H1 (cell line): ENCODE results near the gene PFKFB3. TPM values are rescaled to one million over a fixed set of nuclear protein-coding genes. Genes with fewer than 3 reads are reported as not detected.

Experiments
- MAFK ChIP-seq: IDR thresholded peaks from 2 replicates; pipeline ENCODE4 v1.6.1; 2012; ENCODE audit warnings: low read depth, mild to moderate bottlenecking, improper control_type of control experiment, low read length
- PHF8 ChIP-seq: fragments of 200-600 bp; sonication (generic); conservative IDR thresholded peaks from 2 replicates; pipeline ENCODE4 v1.7.1; 2012; ENCODE audit warnings: low read depth, mild to moderate bottlenecking, inconsistent platforms, low read length, moderate library complexity
- POU5F1 ChIP-seq: IDR thresholded peaks from 2 replicates; pipeline ENCODE4 v1.6.1; 2011; ENCODE audit warnings: low read depth, mild to moderate bottlenecking, low read length, moderate library complexity
- RFX5 ChIP-seq: IDR thresholded peaks from 2 replicates; pipeline ENCODE4 v1.6.1; 2011; ENCODE audit warnings: low read depth, low read length, improper control_type of control experiment, borderline replicate concordance
- SIRT6 ChIP-seq: IDR thresholded peaks from one replicate; pipeline ENCODE4 v1.7.1; 2012; ENCODE audit warnings: low read length, inconsistent platforms
- SUZ12 ChIP-seq: fragments of 200-600 bp; sonication (generic); IDR thresholded peaks from 2 replicates; pipeline ENCODE4 v1.6.1; 2012; ENCODE audit warnings: mild to moderate bottlenecking, inconsistent platforms, low read length, moderate library complexity, mixed read lengths
- TAF7 ChIP-seq: optimal IDR thresholded peaks from 2 replicates; pipeline ENCODE3; 2011; ENCODE audit warnings: low read depth, mild to moderate bottlenecking, inconsistent platforms, low read length, moderate library complexity, borderline replicate concordance
- polyA plus RNA-seq, 7 experiments: library from polyadenylated mRNA; depleted of rRNA in 3 of 7; stranded (reverse) in 5 of 7; unstranded in 2 of 7; fragments of >200 nt in 5 of 7; fragments of 200-250 nt in 2 of 7; gene quantifications; 1 replicate in 5 of 7; 2 replicates in 1 of 7; 4 replicates in 1 of 7; pipeline versions ENCODE4 v1.2.1 to v1.2.3, GENCODE V29; 2011 to 2013; ENCODE audit warnings: missing spikeins in 2 of 7, mixed read lengths in 2 of 7
- total RNA-seq: library from RNA; stranded (reverse); fragmentation: NEBNext Ultra II Directional; extraction: Animal tissue kit (Norgen Biotek cat#: 25700); gene quantifications from 2 replicates; pipeline ENCODE4 v1.2.1, GENCODE V29; 2021

Gene PFKFB3
- total and polyA plus RNA-seq, 2 of the 8 experiments (the other 6 are each of a cell fraction or from before 2014, with no cell fraction given) = 15.6 to 32.0 TPM

DNA sequence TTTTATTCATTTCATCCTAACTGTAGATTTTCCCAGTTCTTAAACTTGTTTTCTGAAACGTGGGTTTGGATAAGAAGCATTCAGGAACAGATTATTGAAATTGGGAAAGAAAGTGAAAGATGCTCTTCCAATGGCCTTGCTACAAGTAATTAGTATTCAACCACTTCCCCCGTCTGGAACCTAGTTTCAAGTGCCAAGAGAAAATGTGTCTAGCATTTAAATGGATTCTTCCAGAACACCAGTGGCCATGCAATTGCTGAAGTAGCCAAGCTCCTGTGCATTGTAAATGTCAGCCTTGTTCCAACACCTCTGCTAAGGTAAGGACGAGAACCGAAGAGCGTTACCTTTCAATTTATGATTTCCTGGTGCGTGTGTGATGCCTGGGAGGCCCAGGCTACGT lies 68.2 kb downstream of the PFKFB3 start (continued):
- TF ChIP-seq MAFK = no peak
- no peak for TF ChIP-seq PHF8
- no peak for TF ChIP-seq RFX5
- no peak for TF ChIP-seq SIRT6
- no peak for TF ChIP-seq SUZ12
- no peak for TF ChIP-seq TAF7
- no peak for TF ChIP-seq POU5F1
